Bladder microvascular endothelial cell (primary cell): ENCODE data around the gene ALKBH5. TPM values are rescaled to one million over a fixed set of nuclear protein-coding genes. Genes with fewer than 3 reads are reported as not detected.

Experiments used
- total RNA-seq: library from RNA; depleted of rRNA; stranded (reverse); fragments of >200 nt; gene quantifications from 2 replicates; pipeline ENCODE4 v1.2.3, GENCODE V29; 2014

Gene ALKBH5
- total RNA-seq, result 60.7 and 61.0 TPM in 2 replicates

DNA sequence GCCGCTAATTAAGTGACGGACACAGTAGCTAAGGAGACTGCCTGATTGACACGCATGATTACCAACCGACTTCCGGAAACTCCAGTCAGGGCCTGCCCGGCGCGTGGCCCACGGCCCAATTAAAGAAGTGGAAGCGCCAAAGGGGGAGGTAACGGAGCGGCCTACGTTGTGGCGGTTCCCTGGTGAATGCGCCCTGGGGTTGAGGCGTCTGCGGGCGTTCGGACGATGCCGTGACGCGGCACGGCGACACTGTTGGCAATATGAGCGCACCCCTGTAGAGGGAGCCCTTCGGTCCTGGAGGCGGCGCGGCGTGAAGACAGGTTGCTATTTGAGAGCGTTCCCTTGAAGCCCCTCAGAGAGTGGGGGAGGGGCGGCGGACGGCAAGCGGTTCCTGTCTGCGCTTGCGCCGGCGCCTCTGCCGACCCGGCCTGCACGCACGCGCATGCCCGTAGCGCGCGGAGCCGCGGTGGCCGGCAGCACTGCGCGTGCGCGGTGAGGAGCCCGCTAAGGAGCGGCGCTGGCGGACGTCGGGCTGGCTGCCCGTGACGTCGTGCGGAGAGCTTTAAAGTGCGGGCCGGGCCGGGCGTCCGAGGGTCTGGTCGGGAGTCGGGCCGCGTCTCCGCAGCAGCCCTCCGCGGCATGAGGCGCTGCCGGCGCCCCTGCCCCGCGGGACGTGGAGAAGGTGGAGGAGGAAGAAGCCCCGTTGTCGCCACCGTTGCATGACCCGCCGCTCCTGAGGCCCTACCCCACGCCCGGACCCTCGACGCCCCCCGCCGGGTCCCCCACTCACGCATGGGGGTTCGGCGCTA is at the start of gene ALKBH5:
Gene ALKBH5, plus strand, starts transcription at position 495 of the 809 bp plus-strand sequence. CDS start 416 bp downstream, outside the sequence.

DNA sequence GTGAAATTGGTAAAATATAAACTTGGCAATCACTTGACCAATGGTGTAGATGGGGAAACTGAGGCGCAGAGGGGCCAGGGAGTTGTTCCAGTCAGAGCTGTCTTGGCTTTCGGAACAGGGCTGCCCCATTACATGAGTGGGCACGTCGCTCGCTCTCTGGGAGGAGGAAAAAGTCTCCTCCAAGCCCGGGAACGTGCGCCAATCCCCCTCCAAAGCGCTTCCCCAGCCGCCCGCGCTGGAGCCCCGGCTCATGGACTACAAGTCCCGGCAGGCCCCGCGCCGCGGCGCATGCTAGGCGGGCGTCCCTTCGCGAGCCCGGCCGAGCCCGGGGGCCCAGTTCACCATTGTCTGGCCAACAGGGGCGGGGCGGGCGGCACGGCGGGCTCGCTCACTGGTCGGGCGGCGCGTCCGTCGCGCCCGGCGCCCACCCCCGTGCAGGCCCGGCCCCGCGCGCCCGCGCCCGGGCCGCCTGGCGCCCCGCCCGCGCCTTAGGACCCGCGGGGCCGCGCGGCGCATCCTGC is 41.6 kb downstream of the ALKBH5 start, which contains the start of gene LLGL1:
Gene LLGL1, plus strand, starts transcription at position 515 of the 521 bp plus-strand sequence. CDS start 48 bp downstream, outside the sequence.

DNA sequence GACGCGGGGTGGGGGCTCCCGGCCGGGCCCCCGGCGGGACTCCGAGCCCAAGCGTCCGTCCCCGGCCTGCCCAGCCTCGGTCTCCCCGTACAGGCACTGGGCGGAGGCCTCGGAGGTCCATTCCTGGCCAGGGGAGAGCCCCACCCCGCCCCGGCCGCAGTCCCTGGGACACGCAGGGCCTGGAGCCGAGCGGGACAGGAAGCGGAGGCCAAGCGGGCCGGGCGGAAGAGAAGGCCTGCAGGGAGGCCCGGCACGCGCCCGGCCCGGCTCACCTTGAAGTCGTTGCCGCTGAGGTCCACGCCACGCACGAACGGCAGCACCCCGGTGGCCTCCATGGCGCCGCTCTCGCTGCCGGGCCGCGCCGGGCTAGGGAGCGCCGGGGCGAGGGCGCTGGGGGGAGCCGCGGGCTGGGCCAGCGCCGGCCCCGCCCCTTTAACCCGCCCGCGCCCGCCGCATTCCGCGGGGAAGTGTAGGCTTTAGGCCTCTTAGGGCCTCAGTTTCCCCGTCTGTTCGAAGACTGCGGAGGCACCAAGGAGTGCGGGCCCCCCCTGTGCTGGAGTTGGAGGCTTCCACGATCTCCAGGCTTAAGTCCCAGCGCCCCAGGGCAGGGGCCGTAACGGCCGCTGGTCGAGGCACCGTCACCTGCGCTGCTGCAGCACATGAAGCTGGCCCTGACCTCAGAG is 74.9 kb downstream of the ALKBH5 start, which contains the start of gene FLII:
Gene FLII, minus strand, starts transcription at position 383 of the 683 bp plus-strand sequence. Its CDS starts 48 bp downstream, at position 335.

Other genes with a start within 250 kb of the ALKBH5 start
- 11.8 and 30.0 TPM in 2 replicates for gene TOM1L2, start 211.4 kb upstream of the ALKBH5 start, total RNA-seq
- 0.49 and 2.3 TPM in 2 replicates for gene DRC3, start 211.0 kb upstream of the ALKBH5 start, total RNA-seq
- gene ATPAF2, start 144.7 kb upstream of the ALKBH5 start, total RNA-seq, result 15.5 and 20.4 TPM in 2 replicates
- 4.2 and 8.1 TPM in 2 replicates for gene GID4, start 144.4 kb upstream of the ALKBH5 start, total RNA-seq
- 26.6 and 37.2 TPM in 2 replicates for gene DRG2, start 95.9 kb upstream of the ALKBH5 start, total RNA-seq
- under 0.01 and 0.44 TPM in 2 replicates for gene MYO15A, start 75.1 kb upstream of the ALKBH5 start, total RNA-seq
- 18.1 and 30.5 TPM in 2 replicates for gene LLGL1, start 41.8 kb downstream of the ALKBH5 start, total RNA-seq
- 403 and 474 TPM in 2 replicates for gene FLII, start 74.9 kb downstream of the ALKBH5 start, total RNA-seq
- gene MIEF2, start 76.8 kb downstream of the ALKBH5 start, total RNA-seq, result 12.5 and 21.8 TPM in 2 replicates
- gene TOP3A, start 131.2 kb downstream of the ALKBH5 start, total RNA-seq, result 13.9 and 25.7 TPM in 2 replicates
- 9.4 and 24.4 TPM in 2 replicates for gene SMCR8, start 131.5 kb downstream of the ALKBH5 start, total RNA-seq
- gene SHMT1, start 179.7 kb downstream of the ALKBH5 start, total RNA-seq, result 8.2 and 14.4 TPM in 2 replicates
- gene EVPLL, start 193.9 kb downstream of the ALKBH5 start, total RNA-seq, result not detected in 2 replicates